ENCODE data around the gene GABRB2.

GABRB2 gene

GRCh38 chr5:161400583-161400982, 145.9 kb downstream of the GABRB2 start:
- no peaks in the 10 kb centered on the region for H3K27me3 ChIP-seq (ENCODE audit: insufficient read depth, low read length, poor library complexity)
- H3K9ac ChIP-seq (ENCODE audit: low read depth, low read length): no peak overlapping the region
- TF ChIP-seq EZH2 (IDR thresholded peaks at IDR 0.05; ENCODE audit: borderline replicate concordance, low read depth, low read length, severe bottlenecking): no peak
- TF ChIP-seq CTCF (IDR thresholded peaks at IDR 0.05; ENCODE audit: borderline replicate concordance, extremely low read depth, low read length, poor library complexity, severe bottlenecking): no peak
- DNase-seq: no peak
- H3K4me2 ChIP-seq (ENCODE audit: insufficient read depth, low read length): no peak overlapping the region
- ATAC-seq (ENCODE audit: insufficient read depth, low read depth): no peak
- H3K9me3 ChIP-seq (ENCODE audit: insufficient read depth, low read length, severe bottlenecking): no peaks in the 10 kb centered on the region
- H3K4me1 ChIP-seq (ENCODE audit: insufficient read depth, low read length): no peaks in the 10 kb centered on the region
- no peak overlapping the region for H2AFZ ChIP-seq (ENCODE audit: low read depth, low read length)
- H3K4me3 ChIP-seq (ENCODE audit: low read depth in 1 of 2, low read length in 2 of 2): no peak overlapping the region
- H3K79me2 ChIP-seq (ENCODE audit: insufficient read depth, low read length): no peaks in the 10 kb centered on the region
- no peaks in the 10 kb centered on the region for H4K20me1 ChIP-seq (ENCODE audit: insufficient read depth, low read length)
- H3K36me3 ChIP-seq (ENCODE audit: insufficient read depth, low read length): no peaks in the 10 kb centered on the region
- H3K27ac ChIP-seq (ENCODE audit: low read length): no peak overlapping the region

GRCh38 chr5:161399996-161400562, 146.4 kb downstream of the GABRB2 start:
- TF ChIP-seq CTCF (IDR thresholded peaks at IDR 0.05; ENCODE audit: borderline replicate concordance, extremely low read depth, low read length, poor library complexity, severe bottlenecking): no peak
- no peak for TF ChIP-seq EZH2 (IDR thresholded peaks at IDR 0.05; ENCODE audit: borderline replicate concordance, low read depth, low read length, severe bottlenecking)
- Histone ChIP-seq H3K27me3 (ENCODE audit: insufficient read depth, low read length, poor library complexity) (no peaks in the 10 kb centered on the region), H3K4me3 (ENCODE audit: low read depth in 1 of 2, low read length in 2 of 2) (no peak overlapping the region), H3K4me2 (ENCODE audit: insufficient read depth, low read length) (no peak overlapping the region), H3K9me3 (ENCODE audit: insufficient read depth, low read length, severe bottlenecking) (no peaks in the 10 kb centered on the region), H3K36me3 (ENCODE audit: insufficient read depth, low read length) (no peaks in the 10 kb centered on the region), H4K20me1 (ENCODE audit: insufficient read depth, low read length) (no peaks in the 10 kb centered on the region), H3K9ac (ENCODE audit: low read depth, low read length) (no peak overlapping the region), H3K4me1 (ENCODE audit: insufficient read depth, low read length) (no peaks in the 10 kb centered on the region), H2AFZ (ENCODE audit: low read depth, low read length) (no peak overlapping the region), H3K79me2 (ENCODE audit: insufficient read depth, low read length) (no peaks in the 10 kb centered on the region), H3K27ac (ENCODE audit: low read length) (no peak overlapping the region)
- DNase-seq (no peak), ATAC-seq (ENCODE audit: insufficient read depth, low read depth) (no peak)

- H4K20me1 ChIP-seq (ENCODE audit: insufficient read depth, low read length): no peaks in the 10 kb centered on the region
- no peaks in the 10 kb centered on the region for H3K79me2 ChIP-seq (ENCODE audit: insufficient read depth, low read length)
Observed at GRCh38 chr5:161397448-161397847, 149.1 kb downstream of the GABRB2 start.

More at GRCh38 chr5:161397448-161397847, 149.1 kb downstream of the GABRB2 start:
- no peak overlapping the region for H3K4me3 ChIP-seq (ENCODE audit: low read depth in 1 of 2, low read length in 2 of 2)
- no peak overlapping the region for H3K27ac ChIP-seq (ENCODE audit: low read length)
- no peaks in the 10 kb centered on the region for H3K9me3 ChIP-seq (ENCODE audit: insufficient read depth, low read length, severe bottlenecking)
- H3K4me2 ChIP-seq (ENCODE audit: insufficient read depth, low read length): no peak overlapping the region
- ATAC-seq (ENCODE audit: insufficient read depth, low read depth) (no peak), DNase-seq (no peak)
- no peak overlapping the region for H3K9ac ChIP-seq (ENCODE audit: low read depth, low read length)
- no peaks in the 10 kb centered on the region for H3K36me3 ChIP-seq (ENCODE audit: insufficient read depth, low read length)
- TF ChIP-seq CTCF (IDR thresholded peaks at IDR 0.05; ENCODE audit: borderline replicate concordance, extremely low read depth, low read length, poor library complexity, severe bottlenecking) (no peak), EZH2 (IDR thresholded peaks at IDR 0.05; ENCODE audit: borderline replicate concordance, low read depth, low read length, severe bottlenecking) (no peak)
- no peaks in the 10 kb centered on the region for H3K27me3 ChIP-seq (ENCODE audit: insufficient read depth, low read length, poor library complexity)
- no peak overlapping the region for H2AFZ ChIP-seq (ENCODE audit: low read depth, low read length)
- H3K4me1 ChIP-seq (ENCODE audit: insufficient read depth, low read length): no peaks in the 10 kb centered on the region
